Natural killer cell (primary cell): ENCODE measurements around the gene PLA1A. TPM values are rescaled to one million over a fixed set of nuclear protein-coding genes. Genes with fewer than 3 reads are reported as not detected.

Source experiments
- ATAC-seq, 3 donors: fragments of 150-1000 bp in 2 of 3; fragments of 200-7000 bp in 1 of 3; cut with Tn5 transposase; 1 replicate in 1 of 3; 2 replicates in 2 of 3; pipeline ENCODE4 v1.10.0; 2021; ENCODE audit warnings: mild to moderate bottlenecking in 2 of 3, moderate library complexity in 2 of 3
- DNase-seq, 2 donors: peaks; one replicate each; pipeline versions ENCODE4 v3.0.0 to v3.0.0-alpha.2; 2013 to 2021; ENCODE audit warnings: mixed read lengths in 1 of 2
- H3K27ac ChIP-seq: one replicate; pipeline ENCODE4 v1.5.1; 2013; ENCODE audit warnings: mild to moderate bottlenecking, low read length
- H3K27me3 ChIP-seq: one replicate; pipeline ENCODE4 v1.6.1; 2013; ENCODE audit warnings: low read length; ENCODE audit not compliant: control insufficient read depth, insufficient read depth
- H3K36me3 ChIP-seq: one replicate; pipeline ENCODE4 v1.6.1; 2013; ENCODE audit warnings: low read length; ENCODE audit not compliant: control insufficient read depth, insufficient read depth
- H3K4me1 ChIP-seq: one replicate; pipeline ENCODE4 v1.6.1; 2013; ENCODE audit warnings: low read length; ENCODE audit not compliant: control insufficient read depth, insufficient read depth
- H3K4me3 ChIP-seq: one replicate; pipeline ENCODE4 v1.5.1; 2013; ENCODE audit warnings: low read length
- H3K9me3 ChIP-seq: one replicate; pipeline ENCODE4 v1.6.1; 2013; ENCODE audit warnings: low read length; ENCODE audit not compliant: control insufficient read depth, insufficient read depth
- H3K27ac Mint-ChIP-seq, 2 donors: one replicate each; pipeline ENCODE4 v1.8.0; 2022; ENCODE audit warnings: mild to moderate bottlenecking in 2 of 2, mixed read lengths in 2 of 2, moderate library complexity in 1 of 2
- H3K27me3 Mint-ChIP-seq, 2 donors: one replicate each; pipeline ENCODE4 v1.8.0; 2022; ENCODE audit warnings: low read depth in 2 of 2, mixed read lengths in 2 of 2
- H3K36me3 Mint-ChIP-seq: one replicate; pipeline ENCODE4 v1.8.0; 2022; ENCODE audit warnings: mixed read lengths
- H3K4me1 Mint-ChIP-seq, 2 donors: one replicate each; pipeline ENCODE4 v1.8.0; 2022; ENCODE audit warnings: mixed read lengths in 2 of 2
- H3K4me3 Mint-ChIP-seq: one replicate; pipeline ENCODE4 v1.8.0; 2022; ENCODE audit warnings: mild to moderate bottlenecking, moderate library complexity, mixed read lengths
- H3K9me3 Mint-ChIP-seq, 2 donors: one replicate each; pipeline ENCODE4 v1.8.0; 2022; ENCODE audit warnings: mixed read lengths in 2 of 2
- WGBS: methylation state at CpG from one replicate; pipeline ENCODE4 v1.1.7; 2013; ENCODE audit warnings: missing lambda C conversion rate; ENCODE audit not compliant: insufficient coverage; 5-methylcytosine and 5-hydroxymethylcytosine counted together
- intact Hi-C: fragments of 100-400 bp; cut with micrococcal nuclease; formaldehyde crosslinking; loops from one replicate; pipeline ENCODE4 v1.14.2; 2022
- total RNA-seq, 4 donors: library from RNA; stranded (reverse); fragments of 120-200 nt in 1 of 4; gene quantifications; one replicate each; pipeline versions ENCODE4 v1.2.3 to v1.2.4, GENCODE V29; 2013 to 2022
- TF ChIP-seq, protein P1 (sequence below): fragments of 200-600 bp; IDR thresholded peaks from one replicate; pipeline ENCODE4 v1.8.0; 2022; ENCODE audit warnings: antibody characterized with exemption

The PLA1A gene
- total RNA-seq, 3 donors from 2014 or later (not counting 1 experiment from before 2014, with no cell fraction given), result 0.20 to 0.34 TPM; not detected in 1

DNA sequence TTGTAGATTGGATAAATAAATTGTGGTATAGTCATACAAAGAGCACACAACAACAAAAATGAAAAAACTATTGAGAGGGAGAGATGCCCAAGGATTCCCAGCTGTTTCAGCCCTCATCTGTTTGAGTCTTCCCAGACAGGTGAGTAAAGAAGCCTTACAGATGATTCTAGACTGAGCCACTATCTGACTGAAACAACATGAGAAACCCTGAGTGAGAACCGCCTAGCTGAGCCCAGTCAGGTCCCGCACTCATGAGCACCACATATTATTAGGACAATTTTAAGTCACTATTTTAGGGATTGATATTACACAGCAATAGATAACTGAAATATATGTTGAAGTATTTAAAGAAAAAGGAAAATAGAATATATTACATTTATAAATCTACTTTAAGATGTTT lies 43.7 kb downstream of the PLA1A start:
- ATAC-seq (no peak), DNase-seq (no peak)
- Histone ChIP-seq H3K9me3 (no peaks in the 10 kb centered on the region), H3K27me3 (no peaks in the 10 kb centered on the region), H3K4me1 (peaks cover 10% of the 10 kb centered on the region), H3K27ac (no peak overlapping the region), H3K36me3 (no peaks in the 10 kb centered on the region), H3K4me3 (no peak overlapping the region)
- Mint-ChIP-seq H3K4me3 (no peak overlapping the region), H3K27me3 (no peaks in the 10 kb centered on the region), H3K9me3 (no peaks in the 10 kb centered on the region), H3K36me3 (no peaks in the 10 kb centered on the region), H3K27ac (no peak overlapping the region), H3K4me1 (peaks cover 11 to 15% of the 10 kb centered on the region in 2 donors)
- 100% methylated on average over 1 of the region's 2 CpGs for WGBS
- intact Hi-C loops, result no loop called here
- TF ChIP-seq, protein P1, sequence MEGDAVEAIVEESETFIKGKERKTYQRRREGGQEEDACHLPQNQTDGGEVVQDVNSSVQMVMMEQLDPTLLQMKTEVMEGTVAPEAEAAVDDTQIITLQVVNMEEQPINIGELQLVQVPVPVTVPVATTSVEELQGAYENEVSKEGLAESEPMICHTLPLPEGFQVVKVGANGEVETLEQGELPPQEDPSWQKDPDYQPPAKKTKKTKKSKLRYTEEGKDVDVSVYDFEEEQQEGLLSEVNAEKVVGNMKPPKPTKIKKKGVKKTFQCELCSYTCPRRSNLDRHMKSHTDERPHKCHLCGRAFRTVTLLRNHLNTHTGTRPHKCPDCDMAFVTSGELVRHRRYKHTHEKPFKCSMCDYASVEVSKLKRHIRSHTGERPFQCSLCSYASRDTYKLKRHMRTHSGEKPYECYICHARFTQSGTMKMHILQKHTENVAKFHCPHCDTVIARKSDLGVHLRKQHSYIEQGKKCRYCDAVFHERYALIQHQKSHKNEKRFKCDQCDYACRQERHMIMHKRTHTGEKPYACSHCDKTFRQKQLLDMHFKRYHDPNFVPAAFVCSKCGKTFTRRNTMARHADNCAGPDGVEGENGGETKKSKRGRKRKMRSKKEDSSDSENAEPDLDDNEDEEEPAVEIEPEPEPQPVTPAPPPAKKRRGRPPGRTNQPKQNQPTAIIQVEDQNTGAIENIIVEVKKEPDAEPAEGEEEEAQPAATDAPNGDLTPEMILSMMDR, result no peak

DNA sequence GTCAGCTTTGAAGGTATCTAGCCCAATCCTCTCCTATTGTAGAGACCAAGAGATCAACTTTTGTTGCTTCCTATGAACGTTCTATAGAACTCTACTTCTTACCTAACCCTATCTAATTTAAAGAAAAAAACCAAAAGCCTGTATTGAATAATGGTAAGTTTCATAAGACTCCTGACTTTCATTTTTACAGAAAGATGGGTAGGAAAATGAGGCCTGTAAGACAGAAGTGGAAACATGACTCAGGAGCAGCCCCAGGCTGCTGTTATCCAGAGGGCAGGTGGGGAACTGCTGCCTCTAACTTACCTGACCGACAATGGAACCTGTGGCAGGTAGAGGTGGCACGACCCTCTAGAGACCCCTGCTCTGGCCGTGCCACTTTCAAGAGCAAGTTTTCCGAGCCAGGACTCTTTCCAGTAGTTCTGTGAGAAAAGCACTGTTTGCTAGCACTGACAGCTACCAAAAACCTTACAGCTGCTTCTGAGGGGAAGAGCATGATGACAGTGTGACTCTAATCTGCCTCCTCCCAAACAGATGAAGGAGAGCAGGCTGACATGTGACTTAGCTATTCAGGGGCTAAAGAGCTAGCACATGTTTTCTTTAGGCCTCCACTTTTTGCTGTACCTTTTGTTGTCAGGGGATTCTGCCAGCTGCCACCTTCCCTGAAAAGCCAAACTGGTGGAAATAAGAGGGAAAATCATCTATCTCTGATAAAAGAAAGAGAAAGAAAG lies 45.2 kb downstream of the PLA1A start:
- Histone ChIP-seq H3K9me3 (no peaks in the 10 kb centered on the region), H3K27ac (no peak overlapping the region), H3K36me3 (no peaks in the 10 kb centered on the region), H3K27me3 (no peaks in the 10 kb centered on the region), H3K4me1 (peaks cover 8% of the 10 kb centered on the region), H3K4me3 (no peak overlapping the region)
- no peaks in the 10 kb centered on the region for H3K9me3 Mint-ChIP-seq
- peaks cover 9 to 11% of the 10 kb centered on the region in 2 donors for H3K4me1 Mint-ChIP-seq
- ATAC-seq (no peak), DNase-seq (no peak)
- no peaks in the 10 kb centered on the region for H3K27me3 Mint-ChIP-seq
- TF ChIP-seq, protein P1, result no peak
- H3K4me3 Mint-ChIP-seq, result no peak overlapping the region
- H3K36me3 Mint-ChIP-seq, result no peaks in the 10 kb centered on the region
- H3K27ac Mint-ChIP-seq, result no peak overlapping the region
- WGBS, result 90% methylated on average over 4 of the region's 5 CpGs
- intact Hi-C loops, result no loop called here

DNA sequence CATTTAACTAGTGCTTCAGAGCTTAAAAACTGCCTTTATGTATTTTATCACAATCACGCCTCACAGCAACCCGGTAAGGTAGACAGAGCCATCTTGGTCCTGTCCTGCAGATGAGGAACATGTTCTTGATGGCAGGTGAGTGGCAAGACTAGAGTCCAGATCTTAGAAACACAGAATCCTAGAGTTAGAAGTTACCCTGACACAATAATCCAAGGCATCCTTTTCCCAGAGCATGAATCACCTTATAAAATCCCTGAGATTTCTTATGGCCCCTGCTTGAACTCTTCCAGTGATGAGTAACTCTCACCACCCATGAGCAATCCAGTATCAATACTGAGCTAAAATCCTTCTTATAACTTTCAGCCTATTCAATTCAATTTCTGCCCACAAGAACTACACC lies 45.8 kb downstream of the PLA1A start:
- peaks cover 3 to 5% of the 10 kb centered on the region in 2 donors for H3K4me1 Mint-ChIP-seq
- no peaks in the 10 kb centered on the region for H3K9me3 Mint-ChIP-seq
- ATAC-seq (no peak), DNase-seq (no peak)
- intact Hi-C loops, result no loop called here
- no peak overlapping the region for H3K4me3 ChIP-seq
- no peaks in the 10 kb centered on the region for H3K36me3 Mint-ChIP-seq
- peaks cover 4% of the 10 kb centered on the region for H3K4me1 ChIP-seq
- 94% methylated on average over 2 of the region's 2 CpGs for WGBS
- no peaks in the 10 kb centered on the region for H3K27me3 ChIP-seq
- no peak overlapping the region for H3K27ac ChIP-seq
- H3K36me3 ChIP-seq, result no peaks in the 10 kb centered on the region
- H3K4me3 Mint-ChIP-seq, result no peak overlapping the region
- TF ChIP-seq, protein P1, result no peak
- no peaks in the 10 kb centered on the region for H3K9me3 ChIP-seq
- no peak overlapping the region for H3K27ac Mint-ChIP-seq
- H3K27me3 Mint-ChIP-seq, result no peaks in the 10 kb centered on the region

DNA sequence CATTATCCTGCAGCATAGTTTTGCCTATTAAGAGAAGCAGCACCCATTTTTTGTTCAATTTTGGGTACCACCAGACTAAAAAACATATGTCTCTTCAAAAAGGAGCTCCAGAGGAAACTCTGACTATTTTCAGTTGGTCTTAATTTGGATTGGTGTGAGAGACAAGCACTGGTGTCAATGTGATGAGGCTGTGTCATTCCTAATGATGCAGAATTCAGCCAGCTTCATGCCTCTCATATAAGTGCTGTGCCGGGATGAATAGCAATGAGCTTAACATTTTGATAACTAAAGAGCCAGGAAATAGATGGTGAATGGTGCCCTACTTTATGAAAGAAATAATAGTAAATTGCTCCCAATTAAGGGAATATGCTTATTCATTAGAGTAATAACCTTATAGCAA lies 46.8 kb downstream of the PLA1A start:
- no peak for ATAC-seq
- Mint-ChIP-seq H3K4me3 (no peak overlapping the region), H3K9me3 (no peaks in the 10 kb centered on the region), H3K4me1 (no peaks in the 10 kb centered on the region), H3K27ac (no peak overlapping the region), H3K27me3 (no peaks in the 10 kb centered on the region), H3K36me3 (no peaks in the 10 kb centered on the region)
- intact Hi-C loops, result no loop called here
- no peaks in the 10 kb centered on the region for H3K36me3 ChIP-seq
- H3K27ac ChIP-seq, result no peak overlapping the region
- no peaks in the 10 kb centered on the region for H3K4me1 ChIP-seq
- DNase-seq, result no peak
- TF ChIP-seq, protein P1, result no peak
- H3K27me3 ChIP-seq, result no peaks in the 10 kb centered on the region
- H3K9me3 ChIP-seq, result no peaks in the 10 kb centered on the region
- H3K4me3 ChIP-seq, result no peak overlapping the region
- 83% methylated on average over 1 of the region's 1 CpG for WGBS
